ENCODE measurements around the gene CCNH. TPM values are rescaled to one million over a fixed set of nuclear protein-coding genes. Genes with fewer than 3 reads are reported as not detected.
A peak's percentile ranks its signal among the peaks of the same experiment; 100 is the strongest.

Gene CCNH
- total and polyA plus RNA-seq, 2 of the 4 experiments (the other 2 are of a cell fraction) = 37.4 to 100 TPM

DNA sequence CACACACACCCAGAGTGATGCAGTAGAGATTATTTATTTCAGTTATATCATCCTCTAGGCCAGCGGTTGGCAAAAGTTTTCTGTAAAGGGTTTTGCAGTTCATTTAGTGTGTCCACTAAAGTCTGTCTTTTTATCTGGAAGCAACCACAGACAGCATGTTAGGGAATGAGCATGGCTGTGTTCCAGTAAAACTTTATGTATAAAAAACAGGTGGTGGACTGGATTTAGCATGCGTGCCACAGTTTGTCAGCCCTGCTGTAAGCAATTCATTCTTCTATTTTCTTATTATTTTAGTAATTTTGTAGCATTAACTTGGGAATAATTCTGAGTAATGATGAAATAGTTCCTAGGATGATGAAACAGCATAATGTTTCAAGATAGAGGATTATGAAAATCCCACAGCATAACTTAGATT, 51.7 kb downstream of the CCNH start:
- TF ChIP-seq CHD1 (IDR thresholded peaks at IDR 0.05; ENCODE audit: low read depth, low read length) = no peak
- no peak for TF ChIP-seq POLR2A (IDR thresholded peaks at IDR 0.05; ENCODE audit: low read depth, low read length)
- no peak for TF ChIP-seq RFX5 (IDR thresholded peaks at IDR 0.05; ENCODE audit: low read depth, low read length)
- no peak for TF ChIP-seq FOS (IDR thresholded peaks at IDR 0.05; ENCODE audit: low read depth, low read length)
- TF ChIP-seq NFE2L2 (IDR thresholded peaks at IDR 0.05; ENCODE audit: low read depth, low read length) = no peak
- TF ChIP-seq CEBPB (IDR thresholded peaks at IDR 0.05; ENCODE audit: low read depth, low read length) = peak; percentile 75
- TF ChIP-seq RCOR1 (IDR thresholded peaks at IDR 0.05; ENCODE audit: insufficient replicate concordance, low read length) = no peak
- no peak overlapping the region for H2BK15ac ChIP-seq (ENCODE audit: low read depth, low read length)
- BruUV-seq (replicated peaks) = no TSS peak
- ATAC-seq (ENCODE audit: low read depth) = no peak; the same call in 1 of the 2 replicates
- H3K27me3 ChIP-seq (ENCODE audit: control insufficient read depth, insufficient read depth, low read length) = no peaks in the 10 kb centered on the region
- no CpG with 5 or more reads among the region's 2 CpGs for WGBS, 2 experiments (ENCODE audit: extremely low coverage in 2 of 2, insufficient read length in 1 of 2)
- 0 out of 2 replicates have a peak, but pooled peaks cover 3% of the 10 kb centered on the region for H3K9me1 ChIP-seq (ENCODE audit: insufficient read depth, low read length)
- peak overlapping the region; percentile 47; the same call in 1 of the 2 replicates for H3K18ac ChIP-seq (ENCODE audit: low read depth, low read length)
- H3K14ac ChIP-seq (replicated peaks; ENCODE audit: low read depth, low read length) = no peak overlapping the region; the same call in 1 of the 2 replicates
- peak overlapping the region; percentile 67; the same call in 1 of the 2 replicates for H3K27ac ChIP-seq (ENCODE audit: insufficient read depth, low read length)
- intact Hi-C loops (cut with micrococcal nuclease) = no loop called here
- CTCF ChIA-PET = no interaction called here
- peak overlapping the region; percentile 67 for H2BK5ac ChIP-seq (ENCODE audit: low read depth, low read length, poor library complexity, severe bottlenecking)
- in situ Hi-C loops (cut with MboI; ENCODE audit: low sequenced_read_pairs) = no loop called here
- H2BK120ac ChIP-seq (ENCODE audit: low read depth, low read length) = no peak overlapping the region
- H4K91ac ChIP-seq (ENCODE audit: insufficient read depth, low read depth, low read length) = peak overlapping the region; percentile 4; the same call in 1 of the 2 replicates
- H4K20me1 ChIP-seq (ENCODE audit: insufficient read depth, low read length) = no peaks in the 10 kb centered on the region
- peak; percentile 53 for DNase-seq
- 0 out of 4 replicates have a peak overlapping the region, but pooled peaks of 1 of the 2 experiments have one; percentile 35 for H4K8ac ChIP-seq (ENCODE audit: low read depth in 2 of 2, low read length in 2 of 2)
- H3K36me3 ChIP-seq (ENCODE audit: control insufficient read depth, insufficient read depth, low read length) = peaks cover 4% of the 10 kb centered on the region; the same call in 1 of the 2 replicates
- no peak overlapping the region for H3K23ac ChIP-seq (ENCODE audit: low read depth, low read length)
- H2AK9ac ChIP-seq (replicated peaks; ENCODE audit: low read depth, low read length, poor library complexity) = no peak overlapping the region
- H3K56ac ChIP-seq (ENCODE audit: extremely low read depth, insufficient read depth, low read length) = no peak overlapping the region
- H2AFZ ChIP-seq (replicated peaks; ENCODE audit: low read length, poor library complexity) = no peak overlapping the region
- H3K4me2 ChIP-seq (ENCODE audit: low read depth, low read length) = no peak overlapping the region
- no peak overlapping the region for H2AK5ac ChIP-seq (ENCODE audit: low read depth, low read length)
- no peaks in the 10 kb centered on the region for H3K9me3 ChIP-seq (ENCODE audit: control insufficient read depth, insufficient read depth, low read length)
- no peak overlapping the region for H2BK20ac ChIP-seq (ENCODE audit: low read depth, low read length)
- POLR2A ChIA-PET (ENCODE audit: unreplicated experiment) = no interaction called here
- H3K79me1 ChIP-seq (ENCODE audit: low read depth in 1 of 2, low read length in 2 of 2) = peaks cover 18 to 28% of the 10 kb centered on the region in 2 experiments
- no peak overlapping the region for H3K4ac ChIP-seq (ENCODE audit: low read depth, low read length)
- H4K5ac ChIP-seq (ENCODE audit: low read depth, low read length) = no peak overlapping the region
- H3K4me3 ChIP-seq (ENCODE audit: insufficient read depth, low read depth, low read length) = no peak overlapping the region
- dilution Hi-C loops (cut with HindIII; ENCODE audit: low sequenced_read_pairs, unreplicated experiment) = no loop called here
- H3K4me1 ChIP-seq (ENCODE audit: control insufficient read depth, insufficient read depth, low read length) = peaks cover 1% of the 10 kb centered on the region; the same call in 1 of the 2 replicates
- no peak overlapping the region for H3K9ac ChIP-seq (ENCODE audit: low read depth, low read length)

All from IMR-90 (cell line).